ENCODE measurements around the gene GPT2. TPM values are rescaled to one million over a fixed set of nuclear protein-coding genes. Genes with fewer than 3 reads are reported as not detected.

GPT2 gene
- total RNA-seq, 1 experiment from 2014 or later = 19.4 TPM

- Histone ChIP-seq H3K36me3 (ENCODE audit: low read depth, low read length) (no peaks in the 10 kb centered on the region), H3K4me3 (ENCODE audit: low read length) (no peak overlapping the region), H3K27me3 (ENCODE audit: low read length) (no peaks in the 10 kb centered on the region), H3K4me1 (ENCODE audit: insufficient read depth, low read length) (no peaks in the 10 kb centered on the region), H2AFZ (ENCODE audit: low read length) (no peak overlapping the region), H3K9ac (ENCODE audit: low read length) (no peak overlapping the region), H4K20me1 (ENCODE audit: low read length) (no peaks in the 10 kb centered on the region), H3K9me2 (replicated peaks; ENCODE audit: low read length) (no peaks in the 10 kb centered on the region), H3K79me2 (ENCODE audit: low read length) (no peaks in the 10 kb centered on the region; the same call in none of the 2 replicates), H3F3A (ENCODE audit: low read length, unreplicated experiment) (no peaks in the 10 kb centered on the region), H3K9me3 (ENCODE audit: low read length) (no peaks in the 10 kb centered on the region), H3K27ac (ENCODE audit: low read length) (no peak overlapping the region), H3K4me2 (ENCODE audit: low read length) (no peak overlapping the region)
- no peak for ATAC-seq
- TF ChIP-seq CTCF (conservative IDR thresholded peaks at IDR 0.05; ENCODE audit: low read depth, low read length) = no peak
- ChIA-PET POLR2A (ENCODE audit: unreplicated experiment) (no interaction called here), CTCF (no interaction called here)
- DNase-seq = no peak
- BruUV-seq (replicated peaks) = no TSS peak
- intact Hi-C loops (cut with micrococcal nuclease) = no loop called here
Observed at GRCh38 chr16:46896314-46896968, 12.3 kb downstream of the GPT2 start.

- no peak overlapping the region for H3K27ac ChIP-seq (ENCODE audit: low read length)
- H4K20me1 ChIP-seq (ENCODE audit: low read length) = no peaks in the 10 kb centered on the region
- H3K79me2 ChIP-seq (ENCODE audit: low read length) = no peaks in the 10 kb centered on the region; the same call in none of the 2 replicates
- no peaks in the 10 kb centered on the region for H3K27me3 ChIP-seq (ENCODE audit: low read length)
- H3K9me2 ChIP-seq (replicated peaks; ENCODE audit: low read length) = no peaks in the 10 kb centered on the region
- TF ChIP-seq EZH2 (IDR thresholded peaks at IDR 0.05; ENCODE audit: low read length, unreplicated experiment) (no peak), CTCF (conservative IDR thresholded peaks at IDR 0.05; ENCODE audit: low read depth, low read length) (no peak), EZH2phosphoT487 (IDR thresholded peaks at IDR 0.05; ENCODE audit: borderline replicate concordance, low read length) (no peak)
- DNase-seq (no peak), ATAC-seq (no peak)
- no peaks in the 10 kb centered on the region for H3K4me1 ChIP-seq (ENCODE audit: insufficient read depth, low read length)
- H2AFZ ChIP-seq (ENCODE audit: low read length) = no peak overlapping the region
- BruUV-seq (replicated peaks) = no TSS peak
- ChIA-PET POLR2A (ENCODE audit: unreplicated experiment) (no interaction called here), CTCF (no interaction called here)
- H3K36me3 ChIP-seq (ENCODE audit: low read depth, low read length) = no peaks in the 10 kb centered on the region
- H3K4me3 ChIP-seq (ENCODE audit: low read length) = no peak overlapping the region
- H3K9me3 ChIP-seq (ENCODE audit: low read length) = no peaks in the 10 kb centered on the region
- H3K4me2 ChIP-seq (ENCODE audit: low read length) = no peak overlapping the region
- no peaks in the 10 kb centered on the region for H3F3A ChIP-seq (ENCODE audit: low read length, unreplicated experiment)
- intact Hi-C loops (cut with micrococcal nuclease) = no loop called here
- H3K9ac ChIP-seq (ENCODE audit: low read length) = no peak overlapping the region
Observed at GRCh38 chr16:46897471-46897870, 13.3 kb downstream of the GPT2 start.

GRCh38 chr16:46898006-46898405 lies 13.8 kb downstream of the GPT2 start:
- Histone ChIP-seq H3K79me2 (ENCODE audit: low read length) (no peaks in the 10 kb centered on the region; the same call in 1 of the 2 replicates), H3K9ac (ENCODE audit: low read length) (no peak overlapping the region), H3K4me2 (ENCODE audit: low read length) (no peak overlapping the region), H4K20me1 (ENCODE audit: low read length) (no peaks in the 10 kb centered on the region), H3F3A (ENCODE audit: low read length, unreplicated experiment) (no peaks in the 10 kb centered on the region), H3K27ac (ENCODE audit: low read length) (no peak overlapping the region), H3K4me3 (ENCODE audit: low read length) (no peak overlapping the region), H3K4me1 (ENCODE audit: insufficient read depth, low read length) (no peaks in the 10 kb centered on the region), H3K36me3 (ENCODE audit: low read depth, low read length) (no peaks in the 10 kb centered on the region), H2AFZ (ENCODE audit: low read length) (no peak overlapping the region), H3K9me2 (replicated peaks; ENCODE audit: low read length) (no peaks in the 10 kb centered on the region), H3K27me3 (ENCODE audit: low read length) (no peaks in the 10 kb centered on the region), H3K9me3 (ENCODE audit: low read length) (no peaks in the 10 kb centered on the region)
- TF ChIP-seq EZH2 (IDR thresholded peaks at IDR 0.05; ENCODE audit: low read length, unreplicated experiment) (no peak), CTCF (conservative IDR thresholded peaks at IDR 0.05; ENCODE audit: low read depth, low read length) (no peak), EZH2phosphoT487 (IDR thresholded peaks at IDR 0.05; ENCODE audit: borderline replicate concordance, low read length) (no peak)
- intact Hi-C loops (cut with micrococcal nuclease) = no loop called here
- no TSS peak for BruUV-seq (replicated peaks)
- no peak for DNase-seq
- CTCF ChIA-PET = no interaction called here
- no peak for ATAC-seq
- POLR2A ChIA-PET (ENCODE audit: unreplicated experiment) = no interaction called here

Data from PC-3 (cell line).